Left ventricle myocardium inferior (tissue), 1 donor: ENCODE results near the gene C17orf67. TPM values are rescaled to one million over a fixed set of nuclear protein-coding genes. Genes with fewer than 3 reads are reported as not detected.

ENCODE experiments used
- DNase-seq: peaks from one replicate; pipeline ENCODE4 v3.0.0-alpha.2; 2020
- H3K27ac ChIP-seq: fragments of 200-600 bp; replicated peaks from 2 replicates; pipeline ENCODE4 v1.8.0; 2021
- H3K27me3 ChIP-seq: fragments of 200-600 bp; 2 replicates; pipeline ENCODE4 v1.8.0; 2021; ENCODE audit warnings: low read depth
- H3K36me3 ChIP-seq: fragments of 200-600 bp; 2 replicates; pipeline ENCODE4 v1.8.0; 2021
- H3K4me1 ChIP-seq: fragments of 200-600 bp; 2 replicates; pipeline ENCODE4 v1.8.0; 2021
- H3K4me3 ChIP-seq: fragments of 200-600 bp; 2 replicates; pipeline ENCODE4 v1.8.0; 2021; ENCODE audit warnings: mild to moderate bottlenecking, moderate library complexity
- H3K9me3 ChIP-seq: fragments of 200-600 bp; replicated peaks from 2 replicates; pipeline ENCODE4 v1.8.0; 2021
- CTCF ChIP-seq: fragments of 200-600 bp; IDR thresholded peaks from 2 replicates; pipeline ENCODE4 v1.8.0; 2021; ENCODE audit warnings: antibody characterized with exemption, mild to moderate bottlenecking, borderline replicate concordance
- intact Hi-C: fragments of 100-400 bp; cut with micrococcal nuclease; formaldehyde crosslinking; loops from one replicate; pipeline ENCODE4 v1.11.0; 2022
- total RNA-seq: library from RNA; stranded (reverse); fragmentation: NEBNext Ultra II Directional; extraction: Animal tissue kit (Norgen Biotek cat#: 25700); gene quantifications from one replicate; pipeline ENCODE4 v1.2.1, GENCODE V29; 2021
- donor health status: DM: no; HTN: yes; CAD: no; lungs with severe emphysema.

The C17orf67 gene
- total RNA-seq, 1 donor from 2014 or later: 1.1 TPM

GRCh38 chr17:56782338-56782737 is 51.4 kb downstream of the C17orf67 start:
- intact Hi-C loops: no loop called here
- H3K27ac ChIP-seq: no peak overlapping the region
- no peak overlapping the region for H3K4me3 ChIP-seq
- no peaks in the 10 kb centered on the region for H3K9me3 ChIP-seq
- peaks cover 39% of the 10 kb centered on the region for H3K27me3 ChIP-seq
- no peak for DNase-seq
- no peaks in the 10 kb centered on the region for H3K36me3 ChIP-seq
- peaks cover 11% of the 10 kb centered on the region for H3K4me1 ChIP-seq
- no peak for TF ChIP-seq CTCF

DNA sequence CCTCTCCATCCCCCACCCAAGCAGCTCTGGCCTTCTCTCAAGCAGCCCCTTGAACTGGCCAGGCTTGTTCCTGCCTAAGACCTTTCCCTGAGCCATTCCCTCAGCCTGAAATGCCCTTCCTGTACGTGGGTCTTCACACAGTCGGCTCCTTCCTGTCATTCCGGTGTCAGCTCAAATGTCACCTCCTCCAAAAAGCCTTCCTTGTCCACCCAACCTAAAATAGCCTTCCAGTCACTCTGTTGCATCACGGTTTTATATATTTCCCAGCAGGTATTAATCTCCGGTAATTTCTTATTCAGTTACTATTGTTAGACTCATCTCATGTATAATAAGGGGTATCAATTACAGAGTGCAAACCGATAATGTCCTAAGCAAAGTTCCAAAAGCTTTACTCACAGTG is 51.8 kb downstream of the C17orf67 start:
- DNase-seq: no peak
- intact Hi-C loops: no loop called here
- no peak overlapping the region for H3K27ac ChIP-seq

DNA sequence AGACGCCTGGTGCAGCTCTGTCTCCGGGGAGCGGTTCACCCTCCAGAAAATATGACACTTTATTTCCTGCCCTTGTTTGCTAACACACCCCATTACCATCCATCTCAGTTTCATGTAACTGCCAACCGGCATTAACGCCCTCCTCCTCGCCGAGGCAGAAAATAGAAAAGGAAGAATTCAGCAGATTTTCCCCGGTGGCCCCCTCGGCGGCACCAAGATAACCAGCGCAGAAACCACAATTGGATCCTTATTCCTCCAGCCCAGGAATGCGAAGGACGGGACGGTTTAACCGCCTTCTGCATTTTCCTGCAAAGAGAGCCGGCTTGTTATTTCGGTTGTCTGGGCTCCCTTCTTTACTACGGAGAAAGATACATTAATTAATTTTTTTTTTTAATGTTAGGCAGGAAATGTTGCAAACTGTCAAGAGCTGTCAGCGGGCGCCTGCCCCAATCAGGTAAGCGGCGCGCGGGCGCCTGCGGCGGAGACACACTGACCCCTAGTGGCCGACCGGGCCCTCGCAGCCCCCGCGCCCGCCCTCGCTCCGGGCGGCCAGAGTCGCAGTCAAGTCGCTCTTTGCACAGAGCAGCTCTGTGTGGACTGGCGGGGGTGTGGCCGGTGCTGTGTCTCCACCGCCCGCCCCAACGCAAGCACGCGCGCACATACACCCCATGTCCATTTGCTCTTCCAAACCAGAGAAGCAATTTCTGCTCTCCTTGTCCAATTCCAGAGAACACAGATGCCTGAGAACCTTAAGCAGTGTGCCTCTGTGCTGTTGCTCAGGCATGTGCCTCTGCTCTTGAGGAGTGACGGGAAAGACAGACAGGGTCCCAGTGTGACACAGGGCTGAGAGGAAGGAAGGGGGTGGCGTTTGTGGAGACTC is 53.6 kb downstream of the C17orf67 start:
- peak; percentile 78 for DNase-seq
- peak overlapping the region; percentile 57 for H3K4me3 ChIP-seq
- intact Hi-C loops: loop anchor here (10.0 kb wide), 1 partner anchor 185 kb away; the partner anchor contains the start of gene NOG
- H3K36me3 ChIP-seq: no peaks in the 10 kb centered on the region
- peaks cover 11% of the 10 kb centered on the region for H3K4me1 ChIP-seq
- no peak overlapping the region for H3K27ac ChIP-seq
- peaks cover 50% of the 10 kb centered on the region for H3K27me3 ChIP-seq
- H3K9me3 ChIP-seq: no peaks in the 10 kb centered on the region
- TF ChIP-seq CTCF: peak; percentile 100

More for the DNA sequence above, 51.8 kb downstream of the C17orf67 start:
- H3K27me3 ChIP-seq: peaks cover 43% of the 10 kb centered on the region
- H3K4me3 ChIP-seq: no peak overlapping the region
- TF ChIP-seq CTCF: no peak
- H3K36me3 ChIP-seq: no peaks in the 10 kb centered on the region
- peaks cover 11% of the 10 kb centered on the region for H3K4me1 ChIP-seq
- no peaks in the 10 kb centered on the region for H3K9me3 ChIP-seq

GRCh38 chr17:56779322-56779721 is 54.4 kb downstream of the C17orf67 start:
- no peak overlapping the region for H3K4me3 ChIP-seq
- H3K27me3 ChIP-seq: peaks cover 53% of the 10 kb centered on the region
- no peaks in the 10 kb centered on the region for H3K36me3 ChIP-seq
- no peak for DNase-seq
- TF ChIP-seq CTCF: no peak
- H3K9me3 ChIP-seq: no peaks in the 10 kb centered on the region
- H3K4me1 ChIP-seq: peaks cover 11% of the 10 kb centered on the region
- H3K27ac ChIP-seq: no peak overlapping the region
- intact Hi-C loops: loop anchor here (10.0 kb wide), 1 partner anchor 185 kb away; the partner anchor contains the start of gene NOG

- Histone ChIP-seq H3K4me3 (no peak overlapping the region), H3K36me3 (no peaks in the 10 kb centered on the region), H3K4me1 (peaks cover 11% of the 10 kb centered on the region), H3K9me3 (no peaks in the 10 kb centered on the region), H3K27ac (no peak overlapping the region), H3K27me3 (peaks cover 53% of the 10 kb centered on the region)
- intact Hi-C loops: loop anchor here (10.0 kb wide), 1 partner anchor 184 kb away; the partner anchor contains the start of gene NOG
- DNase-seq: no peak
- TF ChIP-seq CTCF: no peak
Observed at GRCh38 chr17:56778898-56779297, 54.8 kb downstream of the C17orf67 start.
